ENCODE results near the gene ETFA. TPM values are rescaled to one million over a fixed set of nuclear protein-coding genes. Genes with fewer than 3 reads are reported as not detected.
A peak's percentile ranks its signal among the peaks of the same experiment; 100 is the strongest.

The ETFA gene
- total RNA-seq, 2 experiments from 2014 or later, result 86.1 to 87.6 TPM

GRCh38 chr15:76223521-76223920 lies 87.7 kb downstream of the ETFA start:
- Mint-ChIP-seq H3K36me3 (peaks cover 36% of the 10 kb centered on the region), H3K4me3 (no peak overlapping the region), H3K27me3 (no peaks in the 10 kb centered on the region), H3K27ac (no peak overlapping the region), H3K4me1 (peaks cover 6% of the 10 kb centered on the region), H3K9me3 (peaks cover 2% of the 10 kb centered on the region)
- POLR2A ChIA-PET, result no interaction called here
- ATAC-seq (ENCODE audit: low read depth) (no peak), DNase-seq (no peak)

DNA sequence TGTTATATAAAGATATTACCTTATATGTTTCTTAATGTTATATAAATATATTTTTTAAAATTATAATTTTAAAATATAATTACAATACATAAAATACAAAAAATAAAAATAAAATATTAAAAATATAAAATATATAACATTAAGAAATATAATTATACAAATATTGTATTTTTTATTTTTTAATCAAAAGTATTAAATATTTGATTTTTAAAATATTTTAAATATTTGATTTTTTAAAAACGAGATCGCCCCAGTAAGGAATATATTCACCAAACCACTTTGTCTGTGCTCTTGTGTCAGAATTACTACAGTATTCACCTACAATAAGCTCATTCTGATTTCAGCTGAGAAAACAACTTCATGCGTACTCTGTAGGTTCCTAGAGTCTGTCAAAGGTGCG lies 89.1 kb downstream of the ETFA start:
- peaks cover 11% of the 10 kb centered on the region for H3K4me1 Mint-ChIP-seq
- H3K36me3 Mint-ChIP-seq, result peaks cover 38% of the 10 kb centered on the region

DNA sequence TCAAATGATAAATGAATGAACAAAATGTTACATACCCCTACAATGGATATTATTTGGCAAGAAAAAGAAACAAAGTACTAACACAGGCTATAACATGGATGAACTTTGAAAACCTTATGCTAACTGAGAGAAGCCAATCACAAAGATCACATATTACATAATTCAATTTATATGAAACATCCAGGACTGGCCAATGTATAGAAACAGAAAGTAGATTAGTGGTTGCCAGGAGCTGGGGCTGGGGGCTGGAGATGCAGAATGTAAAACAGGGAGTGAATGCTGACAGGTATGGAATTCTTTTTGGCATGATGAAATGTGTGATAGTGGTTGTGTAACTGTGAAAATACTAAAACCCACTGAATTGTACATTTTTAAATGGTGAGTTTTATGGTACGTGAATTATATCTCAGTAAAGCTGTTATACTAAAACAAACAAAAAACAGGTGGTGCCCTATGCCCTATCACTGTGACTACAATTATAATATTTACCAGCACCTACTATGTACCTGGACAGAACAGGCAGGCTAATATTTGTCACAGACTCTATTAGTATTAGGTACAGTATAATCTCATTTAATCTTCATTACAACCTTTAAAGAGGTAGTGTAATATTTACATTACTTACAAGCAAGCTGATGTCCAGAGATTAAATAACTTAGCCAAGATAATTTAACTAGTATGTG lies 90.0 kb downstream of the ETFA start:
- Mint-ChIP-seq H3K4me3 (no peak overlapping the region), H3K9me3 (peaks cover 2% of the 10 kb centered on the region), H3K27ac (no peak overlapping the region), H3K4me1 (peaks cover 15% of the 10 kb centered on the region), H3K27me3 (no peaks in the 10 kb centered on the region), H3K36me3 (peaks cover 40% of the 10 kb centered on the region)
- no peak for DNase-seq
- POLR2A ChIA-PET, result no interaction called here
- no peak for ATAC-seq (ENCODE audit: low read depth)

More for the DNA sequence above, 89.1 kb downstream of the ETFA start:
- POLR2A ChIA-PET, result no interaction called here
- Mint-ChIP-seq H3K27me3 (no peaks in the 10 kb centered on the region), H3K27ac (no peak overlapping the region), H3K9me3 (peaks cover 2% of the 10 kb centered on the region), H3K4me3 (no peak overlapping the region)
- DNase-seq (no peak), ATAC-seq (ENCODE audit: low read depth) (no peak)

DNA sequence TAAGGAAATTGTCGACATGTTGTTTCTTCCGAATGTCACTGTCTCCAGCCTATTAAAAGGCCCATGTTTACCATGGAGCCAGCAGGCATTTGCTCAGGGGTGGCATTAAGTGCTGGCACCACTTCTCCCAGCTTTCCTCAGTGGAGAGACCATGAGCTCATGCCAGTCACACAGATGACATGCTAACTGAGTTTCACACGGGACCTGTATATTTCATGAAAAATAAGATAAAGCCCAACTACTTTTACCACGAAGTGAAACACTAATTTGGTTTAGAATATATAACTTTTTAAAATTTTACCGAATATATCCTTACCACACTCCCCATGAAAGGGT lies 93.4 kb downstream of the ETFA start:
- no peak overlapping the region for H3K27ac Mint-ChIP-seq
- peaks cover 2% of the 10 kb centered on the region for H3K9me3 Mint-ChIP-seq
- POLR2A ChIA-PET, result no interaction called here
- DNase-seq (no peak), ATAC-seq (ENCODE audit: low read depth) (no peak)
- no peak overlapping the region for H3K4me3 Mint-ChIP-seq
- H3K36me3 Mint-ChIP-seq, result peaks cover 29% of the 10 kb centered on the region
- no peaks in the 10 kb centered on the region for H3K27me3 Mint-ChIP-seq
- H3K4me1 Mint-ChIP-seq, result peaks cover 15% of the 10 kb centered on the region

GRCh38 chr15:76217029-76217881 lies 94.0 kb downstream of the ETFA start:
- peak overlapping the region; percentile 26 for H3K27ac Mint-ChIP-seq
- no peak for DNase-seq
- no peak overlapping the region for H3K4me3 Mint-ChIP-seq
- POLR2A ChIA-PET, result no interaction called here
- peaks cover 27% of the 10 kb centered on the region for H3K36me3 Mint-ChIP-seq
- peaks cover 15% of the 10 kb centered on the region for H3K4me1 Mint-ChIP-seq
- no peaks in the 10 kb centered on the region for H3K27me3 Mint-ChIP-seq
- H3K9me3 Mint-ChIP-seq, result peaks cover 2% of the 10 kb centered on the region
- no peak for ATAC-seq (ENCODE audit: low read depth)

- POLR2A ChIA-PET, result no interaction called here
- Mint-ChIP-seq H3K4me1 (peaks cover 13% of the 10 kb centered on the region), H3K9me3 (peaks cover 2% of the 10 kb centered on the region), H3K27me3 (no peaks in the 10 kb centered on the region), H3K27ac (no peak overlapping the region), H3K36me3 (peaks cover 23% of the 10 kb centered on the region), H3K4me3 (no peak overlapping the region)
- no peak for DNase-seq
- ATAC-seq (ENCODE audit: low read depth), result no peak
Measured at GRCh38 chr15:76215634-76216033, 95.6 kb downstream of the ETFA start.

DNA sequence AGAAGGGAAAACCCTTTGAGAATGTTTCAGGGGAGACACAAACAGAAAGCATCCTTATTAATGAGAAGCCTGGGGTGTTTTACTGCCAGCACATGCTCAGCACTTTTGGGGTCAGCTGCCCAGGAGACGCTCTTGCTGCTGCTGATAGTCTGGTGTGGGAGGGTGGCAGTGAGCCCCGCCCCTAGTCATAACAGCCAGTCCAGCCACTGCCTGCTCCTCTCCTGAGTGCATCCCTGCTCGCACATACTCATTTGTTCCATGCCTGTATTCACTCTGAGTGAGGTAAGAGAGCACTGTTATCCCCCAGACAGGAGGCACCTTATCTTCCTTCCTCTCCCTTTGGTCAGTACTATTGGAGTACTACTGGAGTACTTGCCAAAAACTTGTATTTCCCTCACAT lies 101.3 kb downstream of the ETFA start:
- peaks cover 4% of the 10 kb centered on the region for H3K36me3 Mint-ChIP-seq
- POLR2A ChIA-PET, result no interaction called here
- DNase-seq, result no peak
- no peaks in the 10 kb centered on the region for H3K9me3 Mint-ChIP-seq
- no peak overlapping the region for H3K27ac Mint-ChIP-seq
- no peaks in the 10 kb centered on the region for H3K27me3 Mint-ChIP-seq
- no peaks in the 10 kb centered on the region for H3K4me1 Mint-ChIP-seq
- H3K4me3 Mint-ChIP-seq, result no peak overlapping the region
- ATAC-seq (ENCODE audit: low read depth), result no peak

DNA sequence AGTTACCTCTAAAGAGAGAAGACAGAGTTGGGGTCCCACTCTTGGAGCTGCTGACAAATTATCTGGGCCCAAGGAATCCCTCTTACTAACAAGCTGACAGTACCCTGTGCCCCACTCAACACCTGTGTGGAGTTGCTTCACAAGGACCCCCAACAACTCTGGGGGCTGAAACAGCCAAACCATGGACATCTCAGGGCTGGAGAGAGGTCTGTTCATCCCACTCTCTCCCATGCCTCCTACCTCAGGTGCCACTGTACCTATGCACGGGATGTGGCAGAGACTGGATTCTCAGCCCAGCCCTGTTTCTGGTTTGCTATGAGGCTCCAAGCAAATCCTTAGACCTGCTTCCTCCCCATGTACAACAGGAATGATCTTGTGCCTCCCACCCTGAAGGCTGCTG lies 101.7 kb downstream of the ETFA start:
- DNase-seq, result no peak
- Mint-ChIP-seq H3K27me3 (no peaks in the 10 kb centered on the region), H3K36me3 (peaks cover 4% of the 10 kb centered on the region), H3K4me1 (no peaks in the 10 kb centered on the region), H3K9me3 (no peaks in the 10 kb centered on the region), H3K4me3 (no peak overlapping the region), H3K27ac (no peak overlapping the region)
- ATAC-seq (ENCODE audit: low read depth), result no peak
- POLR2A ChIA-PET, result no interaction called here

GRCh38 chr15:76208786-76209424 lies 102.4 kb downstream of the ETFA start:
- ATAC-seq (ENCODE audit: low read depth), result no peak

GRCh38 chr15:76208084-76208785 lies 103.0 kb downstream of the ETFA start:
- H3K4me3 Mint-ChIP-seq, result no peak overlapping the region

More at GRCh38 chr15:76208786-76209424, 102.4 kb downstream of the ETFA start:
- no peaks in the 10 kb centered on the region for H3K27me3 Mint-ChIP-seq
- H3K36me3 Mint-ChIP-seq, result peaks cover 4% of the 10 kb centered on the region
- no peaks in the 10 kb centered on the region for H3K9me3 Mint-ChIP-seq
- no peaks in the 10 kb centered on the region for H3K4me1 Mint-ChIP-seq
- no peak for DNase-seq
- no peak overlapping the region for H3K4me3 Mint-ChIP-seq
- POLR2A ChIA-PET, result no interaction called here
- no peak overlapping the region for H3K27ac Mint-ChIP-seq

DNA sequence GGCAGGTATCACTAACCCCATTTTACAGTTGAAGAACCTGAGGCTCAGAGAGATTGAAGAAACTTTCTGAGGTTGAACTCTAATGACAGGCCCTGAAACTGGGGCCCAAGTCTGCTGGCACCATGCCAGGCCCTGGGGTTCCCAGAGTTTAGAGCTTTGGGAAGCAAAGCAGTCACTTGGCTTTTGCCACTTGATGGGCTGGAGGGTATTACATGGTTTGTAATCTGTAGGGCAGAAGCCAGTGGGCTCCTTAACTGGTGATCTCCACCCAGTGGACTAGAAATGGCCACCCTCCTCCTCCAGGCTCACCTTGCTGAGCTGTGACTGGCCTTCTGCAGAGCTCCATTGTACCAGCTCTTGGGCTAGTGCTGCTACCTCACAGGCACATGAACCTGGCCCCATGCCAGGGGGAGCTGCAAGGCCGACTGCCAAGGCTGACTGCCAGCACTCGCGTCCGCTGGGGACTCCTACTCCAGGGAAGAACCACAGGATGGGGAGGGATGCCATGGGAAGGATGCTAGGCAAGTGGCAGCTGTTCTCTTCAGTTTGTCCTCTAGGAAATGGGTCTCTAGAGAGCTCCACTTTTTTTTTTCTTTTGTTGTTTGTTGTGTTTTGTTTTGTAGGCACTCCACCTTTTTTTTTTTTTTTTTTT lies 104.8 kb downstream of the ETFA start:
- DNase-seq (no peak), ATAC-seq (ENCODE audit: low read depth) (no peak)
- no peaks in the 10 kb centered on the region for H3K36me3 Mint-ChIP-seq
- no peaks in the 10 kb centered on the region for H3K4me1 Mint-ChIP-seq
- H3K4me3 Mint-ChIP-seq, result no peak overlapping the region
- H3K9me3 Mint-ChIP-seq, result no peaks in the 10 kb centered on the region
- POLR2A ChIA-PET, result no interaction called here
- no peaks in the 10 kb centered on the region for H3K27me3 Mint-ChIP-seq
- no peak overlapping the region for H3K27ac Mint-ChIP-seq

More at GRCh38 chr15:76208084-76208785, 103.0 kb downstream of the ETFA start:
- Mint-ChIP-seq H3K4me1 (no peaks in the 10 kb centered on the region), H3K36me3 (peaks cover 2% of the 10 kb centered on the region), H3K27ac (no peak overlapping the region), H3K27me3 (no peaks in the 10 kb centered on the region), H3K9me3 (no peaks in the 10 kb centered on the region)
- POLR2A ChIA-PET, result no interaction called here
- DNase-seq (no peak), ATAC-seq (ENCODE audit: low read depth) (no peak)

- DNase-seq (no peak), ATAC-seq (ENCODE audit: low read depth) (no peak)
- Mint-ChIP-seq H3K27me3 (no peaks in the 10 kb centered on the region), H3K27ac (no peak overlapping the region), H3K4me1 (no peaks in the 10 kb centered on the region), H3K4me3 (no peak overlapping the region), H3K9me3 (no peaks in the 10 kb centered on the region), H3K36me3 (no peaks in the 10 kb centered on the region)
- POLR2A ChIA-PET, result no interaction called here
Measured at GRCh38 chr15:76204916-76205460, 106.3 kb downstream of the ETFA start.

Measured in activated naive CD8-positive, alpha-beta T cell treated with anti-CD3 and anti-CD28 coated beads, Interleukin-2, amount 10 ng/mL, durations not matched to agents 7 days and 5 days (primary cell).